ENCODE results near the gene TBC1D21.

TBC1D21 gene

GRCh38 chr15:73908822-73909122, 35.4 kb downstream of the TBC1D21 start:
- no peak for DNase-seq (ENCODE audit: low read depth)

- no peak for DNase-seq (ENCODE audit: low read depth)
Observed at GRCh38 chr15:73909651-73910050, 36.3 kb downstream of the TBC1D21 start.

GRCh38 chr15:73910522-73911303, 37.3 kb downstream of the TBC1D21 start:
- DNase-seq (ENCODE audit: low read depth), result no peak

- no peak for DNase-seq (ENCODE audit: low read depth)
Observed at GRCh38 chr15:73912030-73912596, 38.7 kb downstream of the TBC1D21 start.

GRCh38 chr15:73914145-73914544, 40.8 kb downstream of the TBC1D21 start:
- no peak for DNase-seq (ENCODE audit: low read depth)

- no peak for DNase-seq (ENCODE audit: low read depth)
Observed at GRCh38 chr15:73915082-73915481, 41.7 kb downstream of the TBC1D21 start.

GRCh38 chr15:73918784-73919183, 45.4 kb downstream of the TBC1D21 start:
- DNase-seq (ENCODE audit: low read depth), result no peak

- DNase-seq (ENCODE audit: low read depth), result no peak
Observed at GRCh38 chr15:73919706-73920105, 46.3 kb downstream of the TBC1D21 start.

- no peak for DNase-seq (ENCODE audit: low read depth)
Observed at GRCh38 chr15:73921254-73921925, 48.0 kb downstream of the TBC1D21 start.

GRCh38 chr15:73922186-73923151, 49.1 kb downstream of the TBC1D21 start:
- DNase-seq (ENCODE audit: low read depth), result no peak

GRCh38 chr15:73923156-73923487, 49.8 kb downstream of the TBC1D21 start:
- no peak for DNase-seq (ENCODE audit: low read depth)

- DNase-seq (ENCODE audit: low read depth), result no peak
Observed at GRCh38 chr15:73923488-73924164, 50.3 kb downstream of the TBC1D21 start.

- DNase-seq (ENCODE audit: low read depth), result no peak
Observed at GRCh38 chr15:73924171-73924921, 51.0 kb downstream of the TBC1D21 start.

- no peak for DNase-seq (ENCODE audit: low read depth)
Observed at GRCh38 chr15:73925848-73926218, 52.5 kb downstream of the TBC1D21 start.

GRCh38 chr15:73926219-73927002, 53.0 kb downstream of the TBC1D21 start, which contains the start of gene LOXL1:
LOXL1 (plus strand) TSS chr15:73926462; CDS start chr15:73926784, 322 bp downstream.
- no peak for DNase-seq (ENCODE audit: low read depth)

- peak; percentile 39 for DNase-seq (ENCODE audit: low read depth)
Observed at GRCh38 chr15:73927003-73927475, 53.7 kb downstream of the TBC1D21 start.

- DNase-seq (ENCODE audit: low read depth), result peak; percentile 66
Observed at GRCh38 chr15:73927476-73928240, 54.3 kb downstream of the TBC1D21 start.

GRCh38 chr15:73928241-73928579, 54.8 kb downstream of the TBC1D21 start:
- DNase-seq (ENCODE audit: low read depth), result no peak

GRCh38 chr15:73928971-73929627, 55.7 kb downstream of the TBC1D21 start:
- DNase-seq (ENCODE audit: low read depth), result no peak

All from activated T-helper 1 cell treated with Interleukin-2 at 50 U/mL for 16 hours (primary cell).